Measurements from ENCODE around the gene SH3GLB2.
"Not testable (repeated sequence)": the region's sequence is repeated elsewhere in the genome, so short reads cannot be mapped to it uniquely, and the experiment has no call there.

Gene SH3GLB2

DNA sequence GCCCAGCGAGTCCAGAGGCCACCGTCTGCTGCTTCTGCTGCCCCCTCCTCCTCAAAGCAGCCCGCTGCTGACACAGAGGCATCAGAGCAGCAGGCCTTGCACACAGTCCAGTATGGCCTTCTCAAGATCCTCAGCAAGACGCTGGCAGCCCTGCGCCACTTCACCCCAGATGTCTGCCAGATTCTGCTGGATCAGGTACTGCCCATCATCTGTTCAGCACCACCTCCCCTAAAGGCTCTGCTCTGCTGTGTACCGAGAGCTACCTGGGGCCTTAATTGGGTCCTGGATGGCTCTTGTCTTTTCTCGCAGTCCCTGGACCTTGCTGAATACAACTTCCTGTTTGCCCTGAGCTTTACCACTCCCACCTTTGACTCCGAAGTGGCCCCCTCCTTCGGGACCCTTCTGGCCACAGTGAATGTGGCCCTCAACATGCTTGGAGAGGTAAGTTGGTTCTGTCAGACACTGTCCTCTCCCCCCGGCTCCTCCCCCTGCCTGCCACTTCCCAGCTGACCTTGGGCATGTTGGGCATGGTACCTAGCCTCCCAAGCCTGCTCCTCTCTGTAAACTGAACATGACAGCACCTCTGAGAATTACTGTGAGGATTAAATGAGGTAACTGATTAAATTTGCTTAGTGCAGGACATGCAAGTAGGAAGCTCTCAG lies 22.7 kb downstream of the SH3GLB2 start:
- peaks cover 62% of the 10 kb centered on the region for H3K36me3 ChIP-seq (ENCODE audit: control insufficient read depth, low read depth, low read length)
- no peak overlapping the region for H3K9ac ChIP-seq (ENCODE audit: low read length)
- H3K9me3 ChIP-seq (ENCODE audit: control insufficient read depth, low read depth, low read length) = no peaks in the 10 kb centered on the region
- H3K4me1 ChIP-seq (ENCODE audit: control insufficient read depth, low read depth, low read length) = no peaks in the 10 kb centered on the region
- H3K27me3 ChIP-seq (ENCODE audit: control insufficient read depth, insufficient read depth, low read length) = no peaks in the 10 kb centered on the region
- no peak overlapping the region for H3K4me3 ChIP-seq (ENCODE audit: low read length)
- H3K27ac ChIP-seq (ENCODE audit: low read length) = no peak overlapping the region

DNA sequence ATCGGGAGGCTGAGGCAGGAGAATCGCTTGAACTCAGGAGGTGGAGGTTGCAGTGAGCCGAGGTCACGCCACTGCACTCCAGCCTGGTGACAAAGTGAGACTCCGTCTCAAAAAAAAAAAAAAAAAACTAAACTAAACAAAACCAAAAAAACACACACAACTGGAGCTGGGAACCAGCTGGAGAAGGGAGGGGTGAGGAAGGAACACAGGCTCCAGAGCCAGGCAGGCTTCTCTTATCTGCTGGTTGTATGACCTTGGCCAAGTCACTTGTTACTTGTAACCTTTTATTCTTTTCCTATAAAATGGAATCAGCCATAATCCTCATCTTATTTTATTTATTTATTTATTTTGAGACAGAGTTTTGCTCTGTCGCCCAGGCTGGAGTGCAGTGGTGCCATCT lies 24.0 kb downstream of the SH3GLB2 start:
- not testable (repeated sequence) for H3K27ac ChIP-seq (ENCODE audit: low read length); H3K27me3 ChIP-seq (ENCODE audit: control insufficient read depth, insufficient read depth, low read length); H3K9me3 ChIP-seq (ENCODE audit: control insufficient read depth, low read depth, low read length); H3K4me3 ChIP-seq (ENCODE audit: low read length); H3K4me1 ChIP-seq (ENCODE audit: control insufficient read depth, low read depth, low read length); H3K9ac ChIP-seq (ENCODE audit: low read length)
- H3K36me3 ChIP-seq (ENCODE audit: control insufficient read depth, low read depth, low read length) = peaks cover 75% of the 10 kb centered on the region

DNA sequence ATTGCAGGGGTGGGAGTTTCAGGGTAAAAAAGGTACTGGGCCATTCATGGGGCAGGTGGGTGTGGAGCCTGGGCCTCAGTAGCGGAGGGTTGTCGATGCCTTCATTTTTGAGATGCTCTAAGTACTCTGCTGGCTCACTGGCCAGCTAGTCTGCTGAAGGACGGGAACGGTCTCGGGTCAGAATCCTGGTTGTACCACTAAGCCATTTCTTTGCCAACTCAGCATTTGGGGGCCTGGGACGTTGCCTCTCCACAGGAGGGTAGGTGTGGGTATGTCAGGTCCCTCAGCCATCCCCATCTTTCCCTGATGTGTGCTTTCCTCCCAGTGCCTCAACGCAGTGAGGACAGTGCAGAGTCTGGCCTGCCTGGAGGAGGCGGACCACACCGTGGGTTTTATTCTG lies 25.1 kb downstream of the SH3GLB2 start:
- peaks cover 83% of the 10 kb centered on the region for H3K36me3 ChIP-seq (ENCODE audit: control insufficient read depth, low read depth, low read length)
- no peak overlapping the region for H3K9ac ChIP-seq (ENCODE audit: low read length)
- H3K27ac ChIP-seq (ENCODE audit: low read length) = no peak overlapping the region

DNA sequence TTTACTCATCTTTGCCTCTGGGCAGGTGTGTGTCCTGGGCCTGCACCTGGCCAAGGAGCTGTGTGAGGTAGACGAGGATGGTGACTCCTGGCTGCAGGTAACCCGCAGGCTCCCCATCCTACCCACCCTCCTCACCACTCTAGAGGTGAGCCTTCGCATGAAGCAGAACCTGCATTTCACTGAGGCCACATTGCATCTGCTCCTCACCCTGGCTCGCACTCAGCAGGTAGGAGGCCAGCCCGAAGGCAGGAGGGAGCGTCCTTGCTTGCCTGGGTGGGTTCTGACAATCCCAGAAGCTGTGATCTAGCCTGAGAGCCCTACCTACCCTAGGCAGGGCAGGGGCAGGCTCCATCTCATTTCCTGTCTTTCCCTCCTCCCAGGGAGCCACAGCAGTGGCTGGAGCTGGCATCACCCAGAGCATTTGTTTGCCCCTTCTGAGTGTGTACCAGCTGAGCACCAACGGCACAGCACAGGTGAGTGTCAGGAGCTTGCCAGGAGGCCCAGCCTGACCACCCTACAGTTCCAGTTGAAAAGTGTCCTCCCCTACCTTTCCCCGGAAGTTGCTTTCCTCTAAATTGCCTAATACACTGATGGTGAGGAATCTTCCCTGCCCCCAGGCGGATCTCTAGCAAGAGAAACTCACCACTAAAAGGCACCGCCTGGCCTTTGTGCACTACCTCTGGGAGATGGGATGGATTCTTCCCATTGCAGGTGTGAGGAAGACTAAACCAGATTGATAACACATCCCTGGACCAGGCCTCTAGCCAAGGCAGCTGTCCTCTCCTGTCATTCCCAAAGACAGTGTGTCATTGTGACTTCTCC lies 26.4 kb downstream of the SH3GLB2 start:
- Histone ChIP-seq H3K27ac (ENCODE audit: low read length) (no peak overlapping the region), H3K4me3 (ENCODE audit: low read length) (no peak overlapping the region), H3K27me3 (ENCODE audit: control insufficient read depth, insufficient read depth, low read length) (no peaks in the 10 kb centered on the region), H3K36me3 (ENCODE audit: control insufficient read depth, low read depth, low read length) (peaks cover 83% of the 10 kb centered on the region), H3K9ac (ENCODE audit: low read length) (no peak overlapping the region), H3K4me1 (ENCODE audit: control insufficient read depth, low read depth, low read length) (no peaks in the 10 kb centered on the region), H3K9me3 (ENCODE audit: control insufficient read depth, low read depth, low read length) (no peaks in the 10 kb centered on the region)

More for the DNA sequence above, 25.1 kb downstream of the SH3GLB2 start:
- H3K9me3 ChIP-seq (ENCODE audit: control insufficient read depth, low read depth, low read length) = no peaks in the 10 kb centered on the region
- no peaks in the 10 kb centered on the region for H3K4me1 ChIP-seq (ENCODE audit: control insufficient read depth, low read depth, low read length)
- H3K27me3 ChIP-seq (ENCODE audit: control insufficient read depth, insufficient read depth, low read length) = no peaks in the 10 kb centered on the region
- no peak overlapping the region for H3K4me3 ChIP-seq (ENCODE audit: low read length)

DNA sequence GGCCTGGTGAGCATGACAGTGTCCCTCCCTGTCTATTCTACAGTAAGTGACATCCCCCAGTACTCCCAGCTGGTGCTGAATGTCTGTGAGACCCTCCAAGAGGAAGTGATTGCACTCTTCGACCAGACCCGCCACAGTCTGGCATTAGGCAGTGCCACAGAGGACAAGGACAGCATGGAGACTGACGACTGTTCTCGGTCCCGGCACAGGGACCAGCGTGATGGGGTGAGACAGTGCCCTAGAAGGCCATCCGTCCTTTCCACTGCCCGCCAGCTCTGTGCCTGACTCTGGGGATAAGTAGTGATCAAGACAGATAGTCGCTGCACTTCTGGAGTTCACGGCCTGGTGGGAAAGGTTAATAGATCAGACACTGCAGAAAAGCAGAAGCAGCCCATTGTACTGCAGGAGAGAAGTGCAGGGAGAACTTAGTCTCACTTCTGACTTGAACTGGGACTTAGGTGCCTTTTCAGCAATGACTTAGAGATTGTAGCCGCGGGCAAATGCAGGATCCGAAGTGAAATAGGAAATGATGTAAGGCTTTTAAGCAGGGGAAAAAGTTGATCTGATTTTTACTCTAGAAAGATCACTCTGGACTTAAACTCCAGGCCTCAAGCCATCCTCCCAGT lies 28.4 kb downstream of the SH3GLB2 start:
- Histone ChIP-seq H3K4me3 (ENCODE audit: low read length) (no peak overlapping the region), H3K4me1 (ENCODE audit: control insufficient read depth, low read depth, low read length) (no peaks in the 10 kb centered on the region), H3K27me3 (ENCODE audit: control insufficient read depth, insufficient read depth, low read length) (no peaks in the 10 kb centered on the region), H3K36me3 (ENCODE audit: control insufficient read depth, low read depth, low read length) (peaks cover 81% of the 10 kb centered on the region), H3K27ac (ENCODE audit: low read length) (no peak overlapping the region), H3K9me3 (ENCODE audit: control insufficient read depth, low read depth, low read length) (no peaks in the 10 kb centered on the region), H3K9ac (ENCODE audit: low read length) (no peak overlapping the region)

DNA sequence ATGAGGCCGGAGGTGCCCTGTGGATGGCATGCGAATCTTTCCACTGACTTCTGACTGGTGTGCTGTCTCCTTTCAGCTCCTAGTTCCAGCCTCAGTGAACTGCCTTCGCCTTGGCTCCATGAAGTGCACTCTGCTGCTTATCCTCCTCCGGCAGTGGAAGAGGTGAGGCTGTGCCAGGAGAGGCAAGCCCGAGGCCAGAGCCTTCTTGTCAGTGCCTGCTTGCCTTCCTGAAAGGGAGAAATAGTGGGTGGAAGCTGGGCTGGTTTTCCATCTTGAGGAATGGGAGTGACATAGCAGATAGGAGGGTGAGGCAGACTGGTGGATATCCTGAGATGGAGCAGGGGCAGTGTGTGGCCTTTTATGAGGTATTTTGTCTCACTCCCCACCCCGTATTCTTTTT lies 29.7 kb downstream of the SH3GLB2 start:
- Histone ChIP-seq H3K36me3 (ENCODE audit: control insufficient read depth, low read depth, low read length) (peaks cover 91% of the 10 kb centered on the region), H3K27me3 (ENCODE audit: control insufficient read depth, insufficient read depth, low read length) (no peaks in the 10 kb centered on the region), H3K4me3 (ENCODE audit: low read length) (no peak overlapping the region), H3K27ac (ENCODE audit: low read length) (no peak overlapping the region), H3K9ac (ENCODE audit: low read length) (no peak overlapping the region), H3K4me1 (ENCODE audit: control insufficient read depth, low read depth, low read length) (no peaks in the 10 kb centered on the region), H3K9me3 (ENCODE audit: control insufficient read depth, low read depth, low read length) (no peaks in the 10 kb centered on the region)

DNA sequence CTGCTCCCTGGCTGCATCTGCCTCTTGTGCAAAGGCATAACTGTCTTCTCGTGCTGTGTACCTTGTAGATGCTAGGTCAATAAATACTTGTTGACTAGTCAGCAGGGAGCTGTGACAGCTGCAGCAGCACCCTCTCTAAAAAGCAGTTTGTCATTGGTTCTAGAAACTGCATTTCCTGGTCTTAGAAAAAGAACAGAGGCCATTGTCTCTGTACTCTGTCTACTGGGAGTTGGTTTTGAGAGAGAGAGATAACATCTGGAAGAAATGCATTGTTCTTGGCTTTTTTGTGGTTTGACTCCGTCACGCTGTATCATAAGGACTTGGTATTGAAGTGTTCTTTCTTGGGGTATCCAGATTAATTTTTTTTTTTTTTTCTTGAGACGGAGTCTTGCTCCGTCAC lies 32.3 kb downstream of the SH3GLB2 start:
- Histone ChIP-seq H3K9ac (ENCODE audit: low read length) (no peak overlapping the region), H3K27ac (ENCODE audit: low read length) (no peak overlapping the region), H3K9me3 (ENCODE audit: control insufficient read depth, low read depth, low read length) (no peaks in the 10 kb centered on the region), H3K4me1 (ENCODE audit: control insufficient read depth, low read depth, low read length) (no peaks in the 10 kb centered on the region), H3K4me3 (ENCODE audit: low read length) (no peak overlapping the region), H3K27me3 (ENCODE audit: control insufficient read depth, insufficient read depth, low read length) (no peaks in the 10 kb centered on the region), H3K36me3 (ENCODE audit: control insufficient read depth, low read depth, low read length) (peaks cover 82% of the 10 kb centered on the region)

DNA sequence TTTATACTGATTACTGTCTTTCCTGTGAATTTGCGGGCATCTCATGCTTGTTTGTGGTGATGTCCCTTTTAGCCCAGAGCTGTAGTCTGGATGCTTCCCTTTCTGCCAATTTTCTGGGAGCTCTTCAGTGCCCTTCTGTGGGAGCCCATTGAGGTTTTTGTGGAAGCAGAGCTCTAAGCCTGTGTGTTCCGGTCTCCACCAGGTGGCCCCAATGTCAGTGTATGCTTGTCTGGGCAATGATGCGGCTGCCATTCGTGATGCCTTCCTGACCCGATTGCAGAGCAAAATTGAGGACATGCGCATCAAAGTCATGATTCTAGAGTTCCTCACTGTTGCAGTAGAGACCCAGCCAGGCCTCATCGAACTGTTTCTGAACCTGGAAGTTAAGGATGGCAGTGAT lies 35.1 kb downstream of the SH3GLB2 start:
- Histone ChIP-seq H3K4me1 (ENCODE audit: control insufficient read depth, low read depth, low read length) (no peaks in the 10 kb centered on the region), H3K27me3 (ENCODE audit: control insufficient read depth, insufficient read depth, low read length) (no peaks in the 10 kb centered on the region), H3K27ac (ENCODE audit: low read length) (no peak overlapping the region), H3K9me3 (ENCODE audit: control insufficient read depth, low read depth, low read length) (no peaks in the 10 kb centered on the region), H3K9ac (ENCODE audit: low read length) (no peak overlapping the region), H3K36me3 (ENCODE audit: control insufficient read depth, low read depth, low read length) (peaks cover 67% of the 10 kb centered on the region), H3K4me3 (ENCODE audit: low read length) (no peak overlapping the region)

DNA sequence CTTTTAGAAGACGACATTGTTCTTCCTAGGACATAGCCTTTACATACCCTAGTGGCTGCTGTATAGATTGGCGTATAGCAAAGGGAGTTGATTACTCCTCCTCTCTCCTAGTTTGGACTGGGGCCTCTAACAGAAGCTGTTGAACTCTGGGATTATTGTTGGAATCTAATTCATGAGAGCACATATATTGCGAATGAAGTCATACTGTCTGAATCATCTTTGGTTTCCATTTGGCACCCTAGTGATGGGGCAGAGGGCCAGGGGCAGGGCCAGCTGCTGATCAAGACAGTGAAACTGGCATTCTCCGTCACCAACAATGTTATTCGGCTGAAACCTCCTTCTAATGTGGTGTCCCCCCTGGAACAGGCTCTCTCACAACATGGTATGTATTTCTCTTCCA lies 40.3 kb downstream of the SH3GLB2 start:
- Histone ChIP-seq H3K36me3 (ENCODE audit: control insufficient read depth, low read depth, low read length) (peaks cover 70% of the 10 kb centered on the region), H3K27ac (ENCODE audit: low read length) (no peak overlapping the region)

DNA sequence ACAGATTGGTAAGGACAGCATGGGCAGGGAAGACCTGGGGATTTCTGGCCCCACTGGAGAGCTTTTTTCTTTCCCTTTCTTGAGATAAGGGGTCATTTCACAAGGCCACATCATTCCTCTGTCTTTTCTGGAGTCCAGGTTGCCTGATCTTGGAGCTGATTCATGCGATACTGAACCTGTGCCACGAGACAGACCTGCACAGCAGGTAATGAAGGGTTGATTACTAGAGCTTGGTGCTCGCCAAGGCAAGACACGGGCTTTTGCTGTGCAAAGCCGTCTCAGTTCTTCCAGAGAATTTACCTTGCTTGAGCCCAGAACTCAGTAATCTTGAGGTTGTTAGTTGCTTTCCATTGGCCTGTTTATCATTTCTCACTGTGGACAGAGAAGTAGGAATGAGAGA lies 41.5 kb downstream of the SH3GLB2 start:
- Histone ChIP-seq H3K9ac (ENCODE audit: low read length) (no peak overlapping the region), H3K27ac (ENCODE audit: low read length) (no peak overlapping the region), H3K27me3 (ENCODE audit: control insufficient read depth, insufficient read depth, low read length) (no peaks in the 10 kb centered on the region), H3K36me3 (ENCODE audit: control insufficient read depth, low read depth, low read length) (peaks cover 72% of the 10 kb centered on the region), H3K9me3 (ENCODE audit: control insufficient read depth, low read depth, low read length) (no peaks in the 10 kb centered on the region), H3K4me1 (ENCODE audit: control insufficient read depth, low read depth, low read length) (no peaks in the 10 kb centered on the region), H3K4me3 (ENCODE audit: low read length) (no peak overlapping the region)

More for the DNA sequence above, 40.3 kb downstream of the SH3GLB2 start:
- H3K9ac ChIP-seq (ENCODE audit: low read length) = no peak overlapping the region
- no peaks in the 10 kb centered on the region for H3K9me3 ChIP-seq (ENCODE audit: control insufficient read depth, low read depth, low read length)
- no peak overlapping the region for H3K4me3 ChIP-seq (ENCODE audit: low read length)
- no peaks in the 10 kb centered on the region for H3K27me3 ChIP-seq (ENCODE audit: control insufficient read depth, insufficient read depth, low read length)
- no peaks in the 10 kb centered on the region for H3K4me1 ChIP-seq (ENCODE audit: control insufficient read depth, low read depth, low read length)

DNA sequence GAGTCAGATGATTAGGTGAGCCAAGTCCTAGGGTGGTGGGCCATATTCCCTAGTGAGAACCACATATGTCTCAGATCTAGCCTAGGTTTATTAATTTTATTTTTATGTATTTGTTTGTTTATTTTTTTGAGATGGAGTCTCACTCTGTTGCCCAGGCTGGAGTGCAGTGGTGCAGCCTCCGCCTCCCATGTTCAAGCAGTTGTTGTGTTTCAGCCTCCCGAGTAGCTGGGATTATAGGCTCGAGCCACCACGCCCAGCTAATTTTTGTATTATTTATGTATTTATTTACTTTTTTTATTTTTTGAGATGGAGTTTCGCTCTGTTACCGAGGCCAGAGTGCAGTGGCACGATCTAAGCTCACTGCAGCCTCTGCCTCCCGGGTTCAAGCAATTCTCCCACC lies 44.6 kb downstream of the SH3GLB2 start:
- H3K27me3 ChIP-seq (ENCODE audit: control insufficient read depth, insufficient read depth, low read length) = no peaks in the 10 kb centered on the region
- no peak overlapping the region for H3K9ac ChIP-seq (ENCODE audit: low read length)
- H3K4me1 ChIP-seq (ENCODE audit: control insufficient read depth, low read depth, low read length) = no peaks in the 10 kb centered on the region
- no peak overlapping the region for H3K4me3 ChIP-seq (ENCODE audit: low read length)
- H3K9me3 ChIP-seq (ENCODE audit: control insufficient read depth, low read depth, low read length) = no peaks in the 10 kb centered on the region
- H3K36me3 ChIP-seq (ENCODE audit: control insufficient read depth, low read depth, low read length) = peaks cover 93% of the 10 kb centered on the region
- no peak overlapping the region for H3K27ac ChIP-seq (ENCODE audit: low read length)

Data from iPS-18a (cell line).